AG08396 (cell line): Measurements from ENCODE around the gene ZFTA.
"Not testable (repeated sequence)": the region's sequence is repeated elsewhere in the genome, so short reads cannot be mapped to it uniquely, and the experiment has no call there.

ENCODE experiments used
- DNase-seq: peaks from one replicate; pipeline ENCODE4 v3.0.0; 2012; ENCODE audit warnings: low spot score, mixed read lengths

Gene ZFTA

DNA sequence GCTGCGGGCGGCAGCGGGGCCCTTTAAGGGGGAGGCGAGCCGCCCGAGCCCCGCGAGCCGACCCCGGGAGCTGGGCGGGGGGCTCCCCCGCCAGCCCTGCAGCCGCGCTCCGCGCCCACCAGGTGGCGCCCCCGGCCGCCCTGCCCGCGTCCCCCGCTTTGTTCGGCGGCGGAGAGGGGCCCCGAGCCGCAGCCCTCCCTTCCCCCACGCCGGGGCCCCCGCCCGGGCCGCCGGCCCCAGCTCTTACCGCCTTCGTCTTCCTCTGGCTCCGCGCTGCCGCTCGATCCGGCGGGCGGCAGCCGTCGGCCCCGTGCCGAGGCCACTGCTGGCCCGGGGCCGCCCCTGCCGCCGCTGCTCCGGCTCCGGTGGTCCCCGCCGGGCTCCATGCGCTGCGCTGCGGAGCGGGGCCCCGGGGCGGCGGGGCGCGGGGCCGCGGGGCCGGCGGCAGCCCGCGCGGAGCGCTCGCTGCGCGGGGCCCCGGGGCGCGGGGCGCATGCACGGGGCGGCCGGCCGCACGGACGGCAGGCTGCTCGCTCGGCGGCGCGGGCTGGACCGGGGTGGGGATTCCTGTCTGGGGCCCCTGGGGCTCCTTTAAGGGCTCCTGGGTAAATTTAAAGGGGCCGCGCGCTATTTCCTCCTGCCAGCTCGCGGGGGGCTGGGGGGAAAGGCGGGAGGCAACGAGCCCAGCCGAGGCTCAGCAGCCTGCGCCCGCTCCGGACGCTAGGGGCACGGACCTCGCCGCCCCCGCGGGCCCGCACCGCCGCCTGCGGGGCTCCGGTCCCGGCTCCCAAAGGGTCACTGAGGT lies at the start of gene ZFTA:
Gene ZFTA, minus strand, starts transcription at position 539 of the 805 bp plus-strand sequence. Its CDS starts 153 bp downstream, at position 386.
- DNase-seq: peak; percentile 88

- no peak for DNase-seq
Observed at GRCh38 chr11:63817758-63818498, 49.4 kb upstream of the ZFTA start.

- DNase-seq: no peak
Observed at GRCh38 chr11:63816732-63817131, 48.2 kb upstream of the ZFTA start.

DNA sequence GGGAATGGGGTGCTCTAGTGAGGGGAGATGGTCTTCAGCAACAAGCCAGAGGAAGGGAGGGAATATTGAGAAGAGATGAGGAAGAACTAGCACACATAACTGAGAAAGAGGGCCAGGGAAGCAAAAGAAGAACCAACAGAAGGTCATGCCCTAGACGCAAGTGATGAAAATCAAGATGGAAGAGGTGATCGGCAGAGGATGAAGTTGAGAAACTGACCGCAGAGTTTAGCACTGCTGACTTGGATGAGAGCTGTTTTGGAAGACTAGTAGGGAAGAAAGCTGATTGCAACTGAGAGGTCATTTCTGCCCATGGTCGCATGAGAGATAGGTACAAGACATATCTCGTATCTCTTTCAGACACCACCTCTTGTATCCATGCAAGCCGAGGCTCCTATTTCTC lies 47.6 kb upstream of the ZFTA start:
- no peak for DNase-seq

GRCh38 chr11:63814383-63814736 lies 45.8 kb upstream of the ZFTA start:
- DNase-seq: peak; percentile 36

- DNase-seq: peak; percentile 69
Observed at GRCh38 chr11:63813563-63814382, 45.2 kb upstream of the ZFTA start.

GRCh38 chr11:63813035-63813562 lies 44.5 kb upstream of the ZFTA start, which contains the start of gene SPINDOC:
Gene SPINDOC, plus strand, starts transcription at chr11:63813456. Its CDS starts 231 bp downstream, at chr11:63813687.
- peak; percentile 97 for DNase-seq

GRCh38 chr11:63811522-63811921 lies 42.9 kb upstream of the ZFTA start:
- peak; percentile 1 for DNase-seq

DNA sequence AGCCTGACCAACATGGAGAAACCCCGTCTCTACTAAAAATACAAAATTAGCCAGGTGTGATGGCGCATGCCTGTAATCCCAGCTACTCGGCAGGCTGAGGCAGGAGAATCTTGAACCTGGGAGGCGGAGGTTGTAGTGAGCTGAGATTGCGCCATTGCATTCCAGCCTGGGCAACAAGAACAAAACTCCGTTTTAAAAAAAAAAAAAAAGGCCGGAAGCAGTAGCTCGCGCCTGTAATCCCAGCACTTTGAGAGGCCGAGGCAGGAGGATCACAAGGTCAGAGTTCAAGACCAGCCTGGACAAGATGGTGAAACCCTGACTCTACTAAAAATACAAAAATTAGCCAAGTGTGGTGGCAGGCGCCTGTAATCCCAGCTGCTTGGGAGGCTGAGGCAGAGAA lies 41.8 kb upstream of the ZFTA start:
- DNase-seq: not testable (repeated sequence)

DNA sequence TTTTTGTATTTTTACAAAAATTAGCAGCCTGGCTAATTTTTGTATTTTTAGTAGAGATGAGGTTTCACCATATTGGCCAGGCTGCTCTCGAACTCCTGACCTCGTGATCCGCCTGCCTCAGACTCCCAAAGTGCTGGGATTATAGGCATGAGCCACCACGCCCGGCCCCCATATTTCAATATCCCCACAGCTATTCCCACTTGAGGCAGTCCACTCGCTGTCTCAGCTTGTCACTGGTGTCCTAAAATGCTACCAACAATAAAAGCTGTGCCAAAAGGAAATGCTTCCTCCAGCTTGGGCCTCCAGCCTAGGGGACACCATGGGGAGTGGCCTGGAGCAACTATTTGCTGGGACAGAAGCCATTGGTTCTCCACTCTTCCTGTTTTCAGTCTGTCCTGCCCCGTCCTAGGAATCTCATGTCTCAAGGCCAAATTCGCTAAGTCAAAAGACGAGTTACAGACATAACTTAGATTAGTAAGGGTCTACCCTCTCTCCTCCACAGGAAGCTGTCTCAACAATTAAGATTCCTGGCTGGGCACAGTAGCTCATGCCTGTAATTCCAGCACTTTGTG lies 37.4 kb upstream of the ZFTA start:
- DNase-seq: peak; percentile 1

GRCh38 chr11:63804259-63804658 lies 35.7 kb upstream of the ZFTA start:
- no peak for DNase-seq

DNA sequence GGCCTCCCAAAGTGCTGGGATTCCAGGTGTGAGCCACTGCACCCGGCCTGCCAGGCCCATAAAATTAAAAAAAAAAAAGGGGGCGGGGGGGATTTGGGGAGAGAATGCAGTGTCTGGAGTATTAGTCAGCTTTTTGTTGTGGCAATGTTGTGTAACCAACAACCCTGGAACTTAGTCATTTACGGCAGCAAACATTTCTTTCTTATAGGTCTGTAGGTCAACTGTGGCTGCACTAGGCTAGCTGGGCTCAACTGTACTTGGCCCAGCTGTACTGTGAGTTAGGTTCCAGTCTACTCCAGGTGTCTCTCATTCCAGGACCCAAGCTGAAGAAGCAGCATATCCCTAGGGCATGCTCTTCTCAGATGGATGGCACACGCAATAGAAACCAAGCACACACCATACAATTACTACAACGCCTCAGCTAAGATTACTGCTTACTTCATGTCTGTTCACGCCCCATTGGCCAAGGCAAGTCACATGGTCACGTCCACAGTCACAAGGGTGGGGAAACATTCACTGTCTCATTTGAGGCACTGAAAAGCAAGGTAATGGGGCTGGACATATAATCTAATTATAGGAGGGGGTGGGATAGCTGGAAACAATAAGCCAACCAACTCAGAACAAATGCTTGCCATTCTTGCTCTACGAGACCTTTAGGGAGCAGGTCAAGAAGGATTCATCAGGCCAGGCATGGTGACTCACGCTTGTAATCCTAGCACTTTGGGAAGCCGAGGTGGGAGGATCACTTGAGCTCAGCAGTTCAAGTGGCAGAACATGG lies 34.3 kb upstream of the ZFTA start:
- no peak for DNase-seq

DNA sequence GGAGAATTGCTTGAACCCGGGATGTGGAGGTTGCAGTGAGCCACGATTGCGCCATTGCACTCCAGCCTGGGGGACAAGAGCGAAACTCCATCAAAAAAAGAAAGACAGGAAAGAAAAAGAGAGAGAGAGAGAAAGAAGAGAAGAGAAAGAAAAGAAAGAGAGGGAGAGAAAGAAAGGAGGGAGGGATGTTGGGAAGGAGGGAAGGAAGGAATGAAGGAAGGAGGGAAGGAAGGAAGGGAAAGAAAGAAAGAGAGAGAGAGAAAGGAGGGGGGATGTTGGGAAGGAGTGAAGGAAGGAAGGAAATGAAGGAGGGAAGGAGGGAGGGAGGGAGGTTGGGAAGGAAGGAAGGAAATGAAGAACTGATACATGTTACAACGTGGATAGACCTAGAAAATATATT lies 32.3 kb upstream of the ZFTA start:
- no peak for DNase-seq

DNA sequence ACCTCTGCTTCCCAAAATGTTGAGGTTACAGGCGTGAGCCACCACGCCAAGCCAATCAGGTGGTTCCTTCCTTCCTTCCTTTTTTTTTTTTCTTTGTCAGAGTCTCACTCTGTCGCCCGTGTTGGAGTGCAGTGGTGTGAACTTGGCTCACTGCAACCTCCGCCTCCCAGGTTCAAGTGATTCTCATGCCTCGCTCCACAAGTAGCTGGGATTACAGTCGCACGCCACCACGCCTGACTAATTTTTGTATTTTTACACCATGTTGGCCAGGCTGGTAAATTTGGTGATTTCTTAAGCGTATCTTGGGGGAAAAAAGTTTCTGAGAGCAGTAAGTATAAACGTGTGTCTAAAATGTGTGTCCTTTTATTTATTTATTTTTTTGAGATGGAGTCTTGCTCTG lies 26.5 kb upstream of the ZFTA start:
- DNase-seq: no peak

DNA sequence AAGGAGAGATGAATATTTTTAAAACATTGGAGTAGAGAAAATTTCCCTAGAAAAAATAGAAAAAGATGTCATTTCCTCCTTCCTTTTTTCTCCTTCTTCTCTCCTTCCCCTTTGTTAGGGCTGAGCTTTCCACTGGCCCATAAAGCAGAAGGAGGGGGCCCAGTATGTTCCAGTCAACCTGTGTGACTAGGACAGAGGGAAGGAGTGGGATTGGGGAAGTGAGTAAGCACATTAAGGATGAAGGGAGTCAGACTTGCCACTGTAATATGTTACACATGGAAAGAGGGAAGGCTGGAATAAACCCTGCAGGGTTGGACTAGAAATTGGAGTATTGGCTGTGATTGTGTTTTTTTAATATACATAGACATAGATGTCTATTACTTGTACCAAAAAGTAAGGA lies 24.6 kb upstream of the ZFTA start:
- no peak for DNase-seq

DNA sequence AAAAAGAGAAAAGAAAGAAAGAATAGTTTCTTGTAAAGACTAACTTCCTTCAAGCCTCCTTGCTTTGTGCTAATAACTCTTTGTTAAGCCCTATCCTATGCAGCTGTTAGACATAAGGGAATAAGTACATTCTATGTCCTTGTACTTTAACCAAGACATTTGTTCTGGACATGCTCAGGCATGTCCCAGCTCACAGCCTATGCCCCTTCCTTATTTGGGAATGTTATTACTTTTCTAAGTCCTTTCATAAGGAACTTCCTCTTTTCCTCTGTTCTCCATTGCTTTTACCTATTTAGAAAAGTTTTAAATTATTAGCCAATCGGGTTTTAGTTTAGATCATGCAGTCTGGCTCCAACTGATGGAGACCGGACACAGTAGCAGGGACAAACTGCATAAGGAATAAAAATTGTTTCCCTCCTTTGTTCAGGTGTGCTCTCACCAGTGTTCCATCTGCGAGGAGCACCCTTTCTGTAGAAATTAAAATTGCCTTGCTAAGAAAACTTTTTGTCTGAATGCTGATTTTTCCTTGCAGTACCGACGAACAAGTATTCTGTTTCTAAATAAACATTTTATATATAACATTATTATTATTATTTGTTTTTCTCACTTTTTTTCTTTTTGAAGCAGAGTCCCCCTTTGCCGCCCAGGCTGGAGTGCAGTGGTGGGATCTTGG lies 23.1 kb upstream of the ZFTA start:
- DNase-seq: no peak

- DNase-seq: no peak
Observed at GRCh38 chr11:63785823-63786222, 17.2 kb upstream of the ZFTA start.

- DNase-seq: no peak
Observed at GRCh38 chr11:63783925-63784592, 15.5 kb upstream of the ZFTA start.

DNA sequence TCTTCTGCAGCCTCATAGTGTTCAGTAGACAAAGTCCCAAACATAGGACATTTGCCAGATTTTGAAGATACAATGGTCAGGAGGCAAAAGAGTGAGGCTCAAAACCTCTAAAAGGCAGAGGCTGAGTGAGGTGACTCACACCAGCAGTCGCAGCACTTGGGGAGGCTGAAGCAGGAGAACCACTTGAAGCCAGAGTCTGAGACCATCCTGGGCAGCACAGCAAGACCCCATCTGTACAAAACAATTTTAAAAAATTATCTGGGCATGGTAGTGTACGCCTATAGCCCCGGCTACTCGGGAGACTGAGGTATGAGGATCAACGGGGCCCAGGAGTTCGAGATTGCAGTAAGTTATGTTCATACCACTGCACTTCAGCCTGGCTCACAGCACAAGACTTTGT lies 14.2 kb upstream of the ZFTA start:
- no peak for DNase-seq

DNA sequence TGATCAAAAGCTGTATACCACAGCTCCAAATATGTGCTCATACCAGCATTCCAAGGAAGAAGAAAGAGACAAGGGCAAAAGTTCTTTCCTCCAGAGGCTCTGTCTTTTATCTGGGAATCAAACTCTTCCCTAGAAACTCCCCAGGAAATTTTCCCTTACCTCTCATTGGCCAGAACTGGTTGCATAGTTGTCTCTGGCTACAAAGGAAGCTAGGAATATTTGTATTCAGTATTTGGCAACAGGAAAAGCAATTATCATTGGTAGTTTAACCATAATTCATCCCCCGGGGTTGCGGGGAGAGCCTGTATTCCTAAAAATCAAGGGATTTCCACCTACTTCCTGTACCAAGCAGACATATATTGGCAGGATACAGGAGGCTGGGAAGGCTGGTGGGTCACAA lies 10.5 kb upstream of the ZFTA start:
- no peak for DNase-seq
